Measurements from ENCODE around the gene ALCAM. TPM values are rescaled to one million over a fixed set of nuclear protein-coding genes. Genes with fewer than 3 reads are reported as not detected.

The ALCAM gene
- total RNA-seq, result 7.8 TPM

GRCh38 chr3:105366326-105367062 lies at the start of gene ALCAM:
ALCAM (plus strand) TSS chr3:105366909.
- Histone ChIP-seq H3K9ac (ENCODE audit: low read depth in 1 of 3, low read length in 3 of 3) (peak within 1 kb of the TSS; percentile 55 to 62 (median 58)), H3K27ac (ENCODE audit: low read depth, low read length) (no peak within 1 kb of the TSS), H3K9me3 (ENCODE audit: control insufficient read depth in 3 of 3, low read length in 3 of 3) (no peaks in the 10 kb centered on the region), H3K36me3 (ENCODE audit: control insufficient read depth in 3 of 3, insufficient read depth in 3 of 3, low read length in 3 of 3) (no peaks in the 10 kb centered on the region), H3K4me1 (ENCODE audit: control insufficient read depth in 3 of 3, insufficient read depth in 3 of 3, low read length in 3 of 3) (peaks cover 30 to 38% (median 33%) of the 10 kb centered on the region in 3 donors), H3K27me3 (ENCODE audit: control insufficient read depth in 3 of 3, insufficient read depth in 3 of 3, low read length in 3 of 3) (peaks cover 0 to 27% (median 24%) of the 10 kb centered on the region in 3 donors), H3K4me3 (ENCODE audit: low read length in 3 of 3) (peak within 1 kb of the TSS; percentile 69 to 91 (median 71))

- no peaks in the 10 kb centered on the region for H3K9me3 ChIP-seq (ENCODE audit: control insufficient read depth in 3 of 3, low read length in 3 of 3)
- no peak overlapping the region for H3K27ac ChIP-seq (ENCODE audit: low read depth, low read length)
- no peaks in the 10 kb centered on the region for H3K27me3 ChIP-seq (ENCODE audit: control insufficient read depth in 3 of 3, insufficient read depth in 3 of 3, low read length in 3 of 3)
- H3K4me1 ChIP-seq (ENCODE audit: control insufficient read depth in 3 of 3, insufficient read depth in 3 of 3, low read length in 3 of 3), result no peaks in the 10 kb centered on the region
- no peak overlapping the region for H3K4me3 ChIP-seq (ENCODE audit: low read length in 3 of 3)
- H3K36me3 ChIP-seq (ENCODE audit: control insufficient read depth in 3 of 3, insufficient read depth in 3 of 3, low read length in 3 of 3), result no peaks in the 10 kb centered on the region
- H3K9ac ChIP-seq (ENCODE audit: low read depth in 1 of 3, low read length in 3 of 3), result no peak overlapping the region
Measured at GRCh38 chr3:105317841-105318240, 48.9 kb upstream of the ALCAM start.

- no peak overlapping the region for H3K9ac ChIP-seq (ENCODE audit: low read depth in 1 of 3, low read length in 3 of 3)
- no peaks in the 10 kb centered on the region for H3K27me3 ChIP-seq (ENCODE audit: control insufficient read depth in 3 of 3, insufficient read depth in 3 of 3, low read length in 3 of 3)
- H3K9me3 ChIP-seq (ENCODE audit: control insufficient read depth in 3 of 3, low read length in 3 of 3), result peaks cover 0 to 2% (median 0%) of the 10 kb centered on the region in 3 donors
- no peak overlapping the region for H3K27ac ChIP-seq (ENCODE audit: low read depth, low read length)
- no peaks in the 10 kb centered on the region for H3K36me3 ChIP-seq (ENCODE audit: control insufficient read depth in 3 of 3, insufficient read depth in 3 of 3, low read length in 3 of 3)
- no peaks in the 10 kb centered on the region for H3K4me1 ChIP-seq (ENCODE audit: control insufficient read depth in 3 of 3, insufficient read depth in 3 of 3, low read length in 3 of 3)
- H3K4me3 ChIP-seq (ENCODE audit: low read length in 3 of 3), result no peak overlapping the region
Measured at GRCh38 chr3:105322570-105323273, 44.0 kb upstream of the ALCAM start.

GRCh38 chr3:105323274-105323599 lies 43.5 kb upstream of the ALCAM start:
- no peaks in the 10 kb centered on the region for H3K27me3 ChIP-seq (ENCODE audit: control insufficient read depth in 3 of 3, insufficient read depth in 3 of 3, low read length in 3 of 3)
- no peak overlapping the region for H3K4me3 ChIP-seq (ENCODE audit: low read length in 3 of 3)
- peaks cover 0 to 2% (median 0%) of the 10 kb centered on the region in 3 donors for H3K9me3 ChIP-seq (ENCODE audit: control insufficient read depth in 3 of 3, low read length in 3 of 3)
- no peaks in the 10 kb centered on the region for H3K4me1 ChIP-seq (ENCODE audit: control insufficient read depth in 3 of 3, insufficient read depth in 3 of 3, low read length in 3 of 3)
- no peaks in the 10 kb centered on the region for H3K36me3 ChIP-seq (ENCODE audit: control insufficient read depth in 3 of 3, insufficient read depth in 3 of 3, low read length in 3 of 3)
- H3K9ac ChIP-seq (ENCODE audit: low read depth in 1 of 3, low read length in 3 of 3), result no peak overlapping the region
- H3K27ac ChIP-seq (ENCODE audit: low read depth, low read length), result no peak overlapping the region

- Histone ChIP-seq H3K27me3 (ENCODE audit: control insufficient read depth in 3 of 3, insufficient read depth in 3 of 3, low read length in 3 of 3) (no peaks in the 10 kb centered on the region), H3K4me1 (ENCODE audit: control insufficient read depth in 3 of 3, insufficient read depth in 3 of 3, low read length in 3 of 3) (no peaks in the 10 kb centered on the region), H3K27ac (ENCODE audit: low read depth, low read length) (no peak overlapping the region), H3K9ac (ENCODE audit: low read depth in 1 of 3, low read length in 3 of 3) (no peak overlapping the region), H3K9me3 (ENCODE audit: control insufficient read depth in 3 of 3, low read length in 3 of 3) (peaks cover 0 to 2% (median 0%) of the 10 kb centered on the region in 3 donors), H3K36me3 (ENCODE audit: control insufficient read depth in 3 of 3, insufficient read depth in 3 of 3, low read length in 3 of 3) (no peaks in the 10 kb centered on the region), H3K4me3 (ENCODE audit: low read length in 3 of 3) (no peak overlapping the region)
Measured at GRCh38 chr3:105324951-105325350, 41.8 kb upstream of the ALCAM start.

- Histone ChIP-seq H3K4me3 (ENCODE audit: low read length in 3 of 3) (no peak overlapping the region), H3K27me3 (ENCODE audit: control insufficient read depth in 3 of 3, insufficient read depth in 3 of 3, low read length in 3 of 3) (no peaks in the 10 kb centered on the region), H3K36me3 (ENCODE audit: control insufficient read depth in 3 of 3, insufficient read depth in 3 of 3, low read length in 3 of 3) (no peaks in the 10 kb centered on the region), H3K9me3 (ENCODE audit: control insufficient read depth in 3 of 3, low read length in 3 of 3) (peaks cover 0 to 2% (median 0%) of the 10 kb centered on the region in 3 donors), H3K27ac (ENCODE audit: low read depth, low read length) (no peak overlapping the region), H3K4me1 (ENCODE audit: control insufficient read depth in 3 of 3, insufficient read depth in 3 of 3, low read length in 3 of 3) (no peaks in the 10 kb centered on the region), H3K9ac (ENCODE audit: low read depth in 1 of 3, low read length in 3 of 3) (no peak overlapping the region)
Measured at GRCh38 chr3:105327662-105328337, 38.9 kb upstream of the ALCAM start.

GRCh38 chr3:105328338-105328730 lies 38.4 kb upstream of the ALCAM start:
- H3K27ac ChIP-seq (ENCODE audit: low read depth, low read length), result no peak overlapping the region
- H3K9me3 ChIP-seq (ENCODE audit: control insufficient read depth in 3 of 3, low read length in 3 of 3), result peaks cover 0 to 2% (median 0%) of the 10 kb centered on the region in 3 donors
- H3K36me3 ChIP-seq (ENCODE audit: control insufficient read depth in 3 of 3, insufficient read depth in 3 of 3, low read length in 3 of 3), result no peaks in the 10 kb centered on the region
- no peak overlapping the region for H3K4me3 ChIP-seq (ENCODE audit: low read length in 3 of 3)
- H3K4me1 ChIP-seq (ENCODE audit: control insufficient read depth in 3 of 3, insufficient read depth in 3 of 3, low read length in 3 of 3), result no peaks in the 10 kb centered on the region
- H3K27me3 ChIP-seq (ENCODE audit: control insufficient read depth in 3 of 3, insufficient read depth in 3 of 3, low read length in 3 of 3), result no peaks in the 10 kb centered on the region
- H3K9ac ChIP-seq (ENCODE audit: low read depth in 1 of 3, low read length in 3 of 3), result no peak overlapping the region

- Histone ChIP-seq H3K9ac (ENCODE audit: low read depth in 1 of 3, low read length in 3 of 3) (no peak overlapping the region), H3K36me3 (ENCODE audit: control insufficient read depth in 3 of 3, insufficient read depth in 3 of 3, low read length in 3 of 3) (no peaks in the 10 kb centered on the region), H3K4me3 (ENCODE audit: low read length in 3 of 3) (no peak overlapping the region), H3K27ac (ENCODE audit: low read depth, low read length) (no peak overlapping the region), H3K9me3 (ENCODE audit: control insufficient read depth in 3 of 3, low read length in 3 of 3) (no peaks in the 10 kb centered on the region), H3K4me1 (ENCODE audit: control insufficient read depth in 3 of 3, insufficient read depth in 3 of 3, low read length in 3 of 3) (no peaks in the 10 kb centered on the region), H3K27me3 (ENCODE audit: control insufficient read depth in 3 of 3, insufficient read depth in 3 of 3, low read length in 3 of 3) (no peaks in the 10 kb centered on the region)
Measured at GRCh38 chr3:105332961-105333360, 33.7 kb upstream of the ALCAM start.

GRCh38 chr3:105334138-105334882 lies 32.4 kb upstream of the ALCAM start:
- Histone ChIP-seq H3K4me1 (ENCODE audit: control insufficient read depth in 3 of 3, insufficient read depth in 3 of 3, low read length in 3 of 3) (no peaks in the 10 kb centered on the region), H3K36me3 (ENCODE audit: control insufficient read depth in 3 of 3, insufficient read depth in 3 of 3, low read length in 3 of 3) (no peaks in the 10 kb centered on the region), H3K4me3 (ENCODE audit: low read length in 3 of 3) (no peak overlapping the region), H3K27me3 (ENCODE audit: control insufficient read depth in 3 of 3, insufficient read depth in 3 of 3, low read length in 3 of 3) (no peaks in the 10 kb centered on the region), H3K9ac (ENCODE audit: low read depth in 1 of 3, low read length in 3 of 3) (no peak overlapping the region), H3K27ac (ENCODE audit: low read depth, low read length) (no peak overlapping the region), H3K9me3 (ENCODE audit: control insufficient read depth in 3 of 3, low read length in 3 of 3) (no peaks in the 10 kb centered on the region)
